Liver (tissue), 3 donors: Measurements from ENCODE around the gene RTN4R.

Source experiments
- ATF3 ChIP-seq: IDR thresholded peaks from 2 replicates; pipeline ENCODE4 v1.6.1; 2016; ENCODE audit warnings: antibody characterized with exemption
- GABPA ChIP-seq, 2 donors: IDR thresholded peaks in 1 of 2; conservative IDR thresholded peaks in 1 of 2; 2 replicates each; pipeline ENCODE4 v1.6.1; 2016; ENCODE audit warnings: antibody characterized with exemption in 2 of 2, mild to moderate bottlenecking in 1 of 2, moderate library complexity in 1 of 2
- JUND ChIP-seq, 2 donors: IDR thresholded peaks; 2 replicates each; pipeline ENCODE4 v1.6.1; 2016; ENCODE audit warnings: antibody characterized with exemption in 2 of 2
- MAX ChIP-seq: IDR thresholded peaks from 2 replicates; pipeline ENCODE4 v1.6.1; 2016; ENCODE audit warnings: antibody characterized with exemption
- RAD21 ChIP-seq, 2 donors: IDR thresholded peaks; 2 replicates each; pipeline ENCODE4 v1.6.1; 2016; ENCODE audit warnings: antibody characterized with exemption in 2 of 2, mild to moderate bottlenecking in 2 of 2
- RXRA ChIP-seq, 2 donors: IDR thresholded peaks; 2 replicates each; pipeline ENCODE4 v1.6.1; 2017 to 2018; ENCODE audit warnings: antibody characterized with exemption in 2 of 2, mild to moderate bottlenecking in 1 of 2
- SP1 ChIP-seq: IDR thresholded peaks from 2 replicates; pipeline ENCODE4 v1.6.1; 2018; ENCODE audit warnings: antibody characterized with exemption, mild to moderate bottlenecking
- TAF1 ChIP-seq: conservative IDR thresholded peaks from 2 replicates; pipeline ENCODE4 v1.6.1; 2016; ENCODE audit warnings: antibody characterized with exemption, mild to moderate bottlenecking
- YY1 ChIP-seq: IDR thresholded peaks from 2 replicates; pipeline ENCODE4 v1.6.1; 2016; ENCODE audit warnings: antibody characterized with exemption, mild to moderate bottlenecking
- TF ChIP-seq, protein P1 (sequence below): fragments of 150-350 bp; IDR thresholded peaks from 2 replicates; pipeline ENCODE4 v1.5.1; 2017; ENCODE audit warnings: improper control_type of control experiment, low read depth, low read length; ENCODE audit not compliant: missing input control
- TF ChIP-seq, protein P2 (sequence below): IDR thresholded peaks from 2 replicates; pipeline ENCODE4 v1.6.1; 2016; ENCODE audit warnings: antibody characterized with exemption, mild to moderate bottlenecking
- donor health status: healthy.
- donor health status: healthy.

- TF ChIP-seq, protein P1, sequence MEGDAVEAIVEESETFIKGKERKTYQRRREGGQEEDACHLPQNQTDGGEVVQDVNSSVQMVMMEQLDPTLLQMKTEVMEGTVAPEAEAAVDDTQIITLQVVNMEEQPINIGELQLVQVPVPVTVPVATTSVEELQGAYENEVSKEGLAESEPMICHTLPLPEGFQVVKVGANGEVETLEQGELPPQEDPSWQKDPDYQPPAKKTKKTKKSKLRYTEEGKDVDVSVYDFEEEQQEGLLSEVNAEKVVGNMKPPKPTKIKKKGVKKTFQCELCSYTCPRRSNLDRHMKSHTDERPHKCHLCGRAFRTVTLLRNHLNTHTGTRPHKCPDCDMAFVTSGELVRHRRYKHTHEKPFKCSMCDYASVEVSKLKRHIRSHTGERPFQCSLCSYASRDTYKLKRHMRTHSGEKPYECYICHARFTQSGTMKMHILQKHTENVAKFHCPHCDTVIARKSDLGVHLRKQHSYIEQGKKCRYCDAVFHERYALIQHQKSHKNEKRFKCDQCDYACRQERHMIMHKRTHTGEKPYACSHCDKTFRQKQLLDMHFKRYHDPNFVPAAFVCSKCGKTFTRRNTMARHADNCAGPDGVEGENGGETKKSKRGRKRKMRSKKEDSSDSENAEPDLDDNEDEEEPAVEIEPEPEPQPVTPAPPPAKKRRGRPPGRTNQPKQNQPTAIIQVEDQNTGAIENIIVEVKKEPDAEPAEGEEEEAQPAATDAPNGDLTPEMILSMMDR: no peak
- no peak for TF ChIP-seq GABPA (IDR thresholded peaks at IDR 0.05 in 1 of 2, conservative IDR thresholded peaks at IDR 0.05 in 1 of 2)
- TF ChIP-seq YY1: no peak
- no peak for TF ChIP-seq RXRA (IDR thresholded peaks at IDR 0.05)
- TF ChIP-seq, protein P2, sequence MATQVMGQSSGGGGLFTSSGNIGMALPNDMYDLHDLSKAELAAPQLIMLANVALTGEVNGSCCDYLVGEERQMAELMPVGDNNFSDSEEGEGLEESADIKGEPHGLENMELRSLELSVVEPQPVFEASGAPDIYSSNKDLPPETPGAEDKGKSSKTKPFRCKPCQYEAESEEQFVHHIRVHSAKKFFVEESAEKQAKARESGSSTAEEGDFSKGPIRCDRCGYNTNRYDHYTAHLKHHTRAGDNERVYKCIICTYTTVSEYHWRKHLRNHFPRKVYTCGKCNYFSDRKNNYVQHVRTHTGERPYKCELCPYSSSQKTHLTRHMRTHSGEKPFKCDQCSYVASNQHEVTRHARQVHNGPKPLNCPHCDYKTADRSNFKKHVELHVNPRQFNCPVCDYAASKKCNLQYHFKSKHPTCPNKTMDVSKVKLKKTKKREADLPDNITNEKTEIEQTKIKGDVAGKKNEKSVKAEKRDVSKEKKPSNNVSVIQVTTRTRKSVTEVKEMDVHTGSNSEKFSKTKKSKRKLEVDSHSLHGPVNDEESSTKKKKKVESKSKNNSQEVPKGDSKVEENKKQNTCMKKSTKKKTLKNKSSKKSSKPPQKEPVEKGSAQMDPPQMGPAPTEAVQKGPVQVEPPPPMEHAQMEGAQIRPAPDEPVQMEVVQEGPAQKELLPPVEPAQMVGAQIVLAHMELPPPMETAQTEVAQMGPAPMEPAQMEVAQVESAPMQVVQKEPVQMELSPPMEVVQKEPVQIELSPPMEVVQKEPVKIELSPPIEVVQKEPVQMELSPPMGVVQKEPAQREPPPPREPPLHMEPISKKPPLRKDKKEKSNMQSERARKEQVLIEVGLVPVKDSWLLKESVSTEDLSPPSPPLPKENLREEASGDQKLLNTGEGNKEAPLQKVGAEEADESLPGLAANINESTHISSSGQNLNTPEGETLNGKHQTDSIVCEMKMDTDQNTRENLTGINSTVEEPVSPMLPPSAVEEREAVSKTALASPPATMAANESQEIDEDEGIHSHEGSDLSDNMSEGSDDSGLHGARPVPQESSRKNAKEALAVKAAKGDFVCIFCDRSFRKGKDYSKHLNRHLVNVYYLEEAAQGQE: no peak
- TF ChIP-seq ATF3: no peak
- no peak for TF ChIP-seq MAX
- no peak for TF ChIP-seq JUND (IDR thresholded peaks at IDR 0.05)
- TF ChIP-seq TAF1: no peak
- TF ChIP-seq SP1: no peak
- no peak for TF ChIP-seq RAD21 (IDR thresholded peaks at IDR 0.05)
These were observed 33.8 kb downstream of the RTN4R start for GRCh38 chr22:20234314-20234682.
